ENCODE data around the gene SATB2.

DNA sequence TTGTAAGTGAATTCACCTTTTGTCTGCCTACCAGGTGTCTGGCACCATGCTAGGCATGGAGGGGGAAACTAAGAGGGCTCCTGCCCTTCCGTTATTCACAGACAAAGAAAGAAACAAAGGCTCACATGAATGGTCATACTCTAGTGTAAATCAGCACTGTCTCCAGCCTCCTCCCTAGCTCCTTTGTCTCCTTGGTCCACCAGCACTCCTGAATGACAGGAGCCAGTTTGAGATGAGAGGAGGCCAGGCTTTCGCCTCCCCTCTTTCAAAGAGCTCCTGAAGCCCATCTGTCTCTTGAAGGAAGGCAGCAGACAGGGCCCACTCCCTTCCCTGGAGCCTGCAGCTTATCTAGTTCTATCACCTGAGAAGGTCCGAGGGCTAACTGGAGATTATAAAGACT lies 18.7 kb downstream of the SATB2 start:
- TF ChIP-seq, protein P1, sequence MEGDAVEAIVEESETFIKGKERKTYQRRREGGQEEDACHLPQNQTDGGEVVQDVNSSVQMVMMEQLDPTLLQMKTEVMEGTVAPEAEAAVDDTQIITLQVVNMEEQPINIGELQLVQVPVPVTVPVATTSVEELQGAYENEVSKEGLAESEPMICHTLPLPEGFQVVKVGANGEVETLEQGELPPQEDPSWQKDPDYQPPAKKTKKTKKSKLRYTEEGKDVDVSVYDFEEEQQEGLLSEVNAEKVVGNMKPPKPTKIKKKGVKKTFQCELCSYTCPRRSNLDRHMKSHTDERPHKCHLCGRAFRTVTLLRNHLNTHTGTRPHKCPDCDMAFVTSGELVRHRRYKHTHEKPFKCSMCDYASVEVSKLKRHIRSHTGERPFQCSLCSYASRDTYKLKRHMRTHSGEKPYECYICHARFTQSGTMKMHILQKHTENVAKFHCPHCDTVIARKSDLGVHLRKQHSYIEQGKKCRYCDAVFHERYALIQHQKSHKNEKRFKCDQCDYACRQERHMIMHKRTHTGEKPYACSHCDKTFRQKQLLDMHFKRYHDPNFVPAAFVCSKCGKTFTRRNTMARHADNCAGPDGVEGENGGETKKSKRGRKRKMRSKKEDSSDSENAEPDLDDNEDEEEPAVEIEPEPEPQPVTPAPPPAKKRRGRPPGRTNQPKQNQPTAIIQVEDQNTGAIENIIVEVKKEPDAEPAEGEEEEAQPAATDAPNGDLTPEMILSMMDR (conservative IDR thresholded peaks at IDR 0.05): no peak
- TF ChIP-seq ZFX (IDR thresholded peaks at IDR 0.05): no peak

All from C4-2B (cell line).